ENCODE results near the gene CFAP221.
A peak's percentile ranks its signal among the peaks of the same experiment; 100 is the strongest.

Gene CFAP221

DNA sequence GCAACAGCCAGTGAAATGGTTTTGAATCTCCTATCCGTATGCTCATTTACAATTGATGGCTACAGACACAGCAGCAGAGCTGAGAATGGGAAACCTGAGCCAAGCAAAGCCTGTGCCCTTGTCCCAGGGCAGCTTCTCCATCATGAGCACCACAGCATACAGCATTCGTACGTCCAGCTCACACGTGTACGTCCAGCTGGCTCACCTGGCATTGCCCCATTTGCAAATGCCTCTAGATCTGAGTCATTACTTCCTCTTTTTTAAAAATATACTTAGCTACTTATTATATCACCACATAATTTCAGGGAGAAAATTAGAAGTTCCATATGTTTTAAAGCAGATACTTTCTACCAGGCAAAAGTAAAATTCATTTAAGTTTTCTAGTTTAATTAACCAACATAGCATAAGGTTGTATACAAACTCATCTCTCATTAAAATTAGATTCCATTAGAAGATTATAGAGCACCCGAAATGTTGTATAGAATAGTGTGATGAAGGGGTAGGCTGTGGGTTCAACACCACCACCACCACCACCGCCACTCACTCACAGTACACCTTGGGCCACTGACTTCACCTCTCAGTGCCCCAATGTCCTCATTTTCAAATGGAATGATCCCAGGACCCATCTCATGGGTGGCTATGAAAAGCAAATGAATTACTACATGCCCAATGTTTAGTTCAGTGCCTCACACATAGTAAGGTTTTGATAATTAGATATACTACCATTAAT lies 103.4 kb downstream of the CFAP221 start:
- no peak for DNase-seq

DNA sequence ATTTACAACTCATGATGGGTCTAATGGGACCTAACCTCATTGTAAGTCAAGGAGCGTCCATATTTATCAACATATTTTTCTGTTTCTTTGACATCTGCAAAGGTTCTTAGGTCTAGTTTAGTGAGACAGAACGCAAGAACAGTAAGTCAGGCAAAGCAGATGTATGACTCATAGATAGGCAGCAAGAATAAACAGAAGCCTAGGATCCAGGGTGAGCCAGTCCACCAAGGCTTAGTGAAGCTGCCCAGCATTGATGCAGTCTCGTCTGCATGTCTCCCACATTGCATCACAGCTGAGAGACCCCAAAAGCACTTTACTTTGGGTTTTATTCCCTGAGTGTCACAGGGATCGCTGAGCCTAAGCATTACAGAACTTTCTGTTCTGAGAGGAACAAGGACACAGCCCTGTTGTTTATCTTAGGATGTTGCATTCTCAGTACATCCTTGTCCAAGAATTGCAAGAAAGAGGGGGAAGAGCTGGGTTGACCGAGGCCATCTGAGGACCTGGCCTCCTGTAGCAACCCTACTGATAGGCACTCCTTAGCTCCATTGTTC lies 105.2 kb downstream of the CFAP221 start:
- no peak for DNase-seq

DNA sequence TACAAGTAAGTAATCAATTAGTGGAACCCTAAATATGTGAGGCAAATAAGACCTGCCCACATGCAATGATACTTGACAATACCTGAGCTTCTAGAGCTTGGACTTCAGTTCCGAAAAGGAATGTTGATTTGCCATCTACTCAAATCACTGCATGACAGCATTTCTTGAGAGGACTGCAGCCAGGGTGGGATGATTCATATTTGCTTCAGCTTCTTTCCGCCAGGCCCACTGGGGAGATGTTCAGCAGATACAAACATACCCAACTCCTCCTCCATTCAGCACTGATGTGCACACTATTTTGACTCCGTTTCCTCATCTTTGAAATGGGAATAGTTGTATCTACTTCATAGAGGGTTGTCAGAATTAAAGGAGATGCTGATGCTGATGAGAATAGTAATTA lies 106.0 kb downstream of the CFAP221 start:
- DNase-seq = no peak

DNA sequence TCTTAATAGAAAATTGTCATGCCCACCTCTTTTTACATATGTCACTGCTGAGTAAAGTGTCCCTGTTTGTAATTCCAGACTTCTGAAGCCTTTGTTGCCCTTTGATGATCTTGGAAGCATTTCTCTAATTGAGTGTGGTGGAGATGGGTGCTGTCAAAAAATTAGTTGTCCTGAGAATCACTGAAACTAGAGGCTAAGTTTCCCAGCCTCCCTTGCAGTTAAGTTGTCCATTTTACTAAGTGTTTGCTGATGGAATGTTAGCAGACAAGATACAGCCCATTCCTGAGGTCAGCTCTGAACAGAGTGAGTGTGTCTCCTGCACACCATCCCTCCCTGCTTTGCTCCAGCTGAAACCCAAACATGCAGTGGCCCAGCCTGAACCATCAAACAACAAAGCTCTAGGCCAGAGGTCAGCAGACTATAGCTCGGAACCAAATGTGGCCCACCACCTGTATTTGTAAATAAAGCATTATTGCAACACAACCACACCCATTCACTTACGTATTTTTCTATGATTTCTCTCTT lies 106.7 kb downstream of the CFAP221 start:
- DNase-seq = peak; percentile 82

DNA sequence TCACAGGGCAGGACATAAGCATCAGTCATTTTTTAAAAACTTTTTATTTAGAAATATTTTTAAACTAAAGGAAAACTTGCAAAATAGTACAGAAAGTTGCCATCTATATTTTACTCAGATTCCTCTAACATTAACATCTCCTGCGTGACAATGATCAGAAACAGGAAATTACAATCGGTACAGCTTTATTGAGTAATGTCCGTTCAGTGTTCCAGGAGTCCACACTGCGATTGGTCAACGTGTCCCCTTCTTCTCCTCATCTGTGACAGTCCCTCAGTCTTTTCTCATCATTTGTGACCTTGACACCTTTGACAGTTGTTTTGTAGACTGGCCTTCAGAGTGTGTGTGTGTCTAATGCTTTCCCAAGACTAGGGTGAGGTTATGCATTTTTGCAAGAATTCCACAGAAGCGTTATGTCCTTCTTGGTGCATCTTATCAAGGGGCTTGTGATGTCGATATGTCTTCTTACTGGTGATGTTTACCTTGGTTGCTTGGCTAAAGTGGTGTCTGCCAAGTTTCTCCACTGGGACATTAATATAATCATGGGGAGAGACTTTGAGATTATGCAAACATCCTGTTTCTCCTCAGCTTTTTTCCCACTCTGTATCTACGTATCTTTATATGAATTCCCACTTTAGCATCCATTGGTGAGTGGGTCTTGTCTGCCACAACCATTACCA lies 113.4 kb downstream of the CFAP221 start:
- no peak for DNase-seq

DNA sequence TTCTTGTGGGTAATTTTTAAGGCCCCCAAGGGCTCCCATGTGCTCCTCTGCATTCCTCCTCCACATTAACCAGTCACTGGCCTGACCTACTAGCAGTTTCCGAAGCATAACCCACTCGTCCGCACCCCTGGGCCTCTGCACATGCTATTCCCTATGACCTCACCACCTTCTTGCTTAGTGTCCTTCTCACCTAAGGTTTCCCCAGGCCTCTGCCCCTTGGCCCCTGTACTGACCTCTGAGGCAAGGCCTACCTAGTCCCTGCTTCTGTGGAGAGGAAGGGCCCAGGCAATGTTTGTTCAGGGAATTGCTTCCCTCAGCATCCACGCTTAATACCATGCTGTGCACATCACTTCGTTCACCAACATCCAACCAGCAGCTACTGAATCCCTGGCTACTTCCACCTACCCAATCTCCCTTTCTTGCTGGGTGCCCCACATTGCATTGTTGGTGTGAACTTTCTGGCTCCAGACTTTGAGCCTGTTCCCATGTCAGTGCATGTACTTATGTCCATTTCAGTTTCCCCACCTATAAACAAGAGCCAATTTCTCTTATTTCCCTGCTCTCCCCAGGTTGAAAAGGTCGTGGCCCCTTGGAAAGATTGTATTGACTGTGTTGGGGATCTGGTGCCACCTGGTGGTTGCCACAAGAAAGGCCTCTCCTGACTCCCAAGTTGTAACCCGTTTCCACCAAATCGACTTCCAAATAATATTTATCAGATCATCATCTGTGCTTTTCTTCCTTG lies 115.5 kb downstream of the CFAP221 start:
- no peak for DNase-seq

DNA sequence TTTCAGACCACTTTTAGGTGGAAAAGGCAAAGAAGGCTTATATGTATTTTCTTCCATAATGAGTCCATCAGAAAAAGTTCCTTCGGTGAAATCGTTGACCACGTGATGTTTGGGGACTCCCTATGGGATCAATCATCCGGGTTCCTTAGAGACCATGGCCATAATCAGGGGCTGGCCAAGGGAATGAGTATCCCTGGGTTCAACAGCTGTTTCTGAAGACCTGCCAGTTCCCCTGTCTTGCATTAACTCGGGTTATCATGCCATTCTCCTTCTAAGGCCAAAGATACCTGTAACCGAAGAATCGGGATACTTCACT lies 116.1 kb downstream of the CFAP221 start:
- DNase-seq = no peak

DNA sequence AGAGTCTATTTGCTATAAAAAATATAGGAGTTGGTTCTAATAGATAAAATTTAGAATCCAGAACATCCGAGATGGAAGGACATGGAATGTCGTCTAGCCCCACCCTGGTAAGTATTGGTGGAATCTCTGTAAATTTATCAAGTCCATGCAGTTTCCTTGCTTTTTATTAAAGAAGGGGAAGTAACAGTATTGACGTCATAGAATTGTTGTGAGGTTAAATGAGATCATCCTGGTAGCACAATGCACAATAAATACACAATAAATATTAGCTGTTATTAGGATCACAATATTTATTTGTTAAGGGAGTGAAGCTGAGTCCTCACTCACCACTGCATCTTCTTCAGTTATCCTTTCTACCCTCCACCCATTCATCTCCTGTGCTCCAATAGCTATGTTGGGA lies 118.0 kb downstream of the CFAP221 start:
- DNase-seq = no peak

DNA sequence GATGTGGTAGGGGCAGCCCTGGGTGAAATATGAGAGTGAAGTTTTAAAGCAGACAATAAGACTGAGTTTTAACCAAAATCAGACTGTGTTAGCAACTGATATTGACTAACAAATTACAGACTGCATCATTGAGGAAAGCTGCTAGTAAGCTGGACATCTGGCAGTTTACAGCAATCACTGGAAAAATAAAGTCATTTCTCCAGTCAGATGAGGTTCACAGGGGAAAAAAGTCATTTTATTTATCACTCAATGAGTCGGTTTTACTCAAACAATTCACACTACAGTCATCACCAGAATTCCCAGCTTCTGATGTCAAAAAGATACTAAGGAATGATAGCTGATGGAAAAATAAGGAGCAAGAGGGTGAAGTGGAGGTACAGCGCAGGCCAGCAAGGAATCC lies 124.3 kb downstream of the CFAP221 start:
- no peak for DNase-seq

DNA sequence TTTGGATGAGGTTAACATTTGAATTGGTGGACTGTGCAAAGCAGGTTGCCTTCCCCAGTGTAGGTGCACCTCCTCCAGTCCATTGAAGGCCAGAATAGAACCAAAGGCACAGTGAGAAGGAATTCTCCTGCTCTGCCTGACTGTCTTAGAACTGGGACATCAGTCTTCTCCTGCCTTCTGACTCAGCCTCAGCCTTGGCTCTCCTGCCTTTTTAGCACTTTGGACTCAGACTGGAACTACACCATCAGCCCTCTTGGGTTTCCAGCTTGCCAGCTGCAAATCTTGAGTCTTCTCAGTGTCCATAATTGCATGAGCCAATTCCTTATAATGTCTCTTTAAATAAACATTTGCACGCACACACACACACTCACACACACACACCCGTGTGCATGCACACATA lies 126.8 kb downstream of the CFAP221 start:
- no peak for DNase-seq

DNA sequence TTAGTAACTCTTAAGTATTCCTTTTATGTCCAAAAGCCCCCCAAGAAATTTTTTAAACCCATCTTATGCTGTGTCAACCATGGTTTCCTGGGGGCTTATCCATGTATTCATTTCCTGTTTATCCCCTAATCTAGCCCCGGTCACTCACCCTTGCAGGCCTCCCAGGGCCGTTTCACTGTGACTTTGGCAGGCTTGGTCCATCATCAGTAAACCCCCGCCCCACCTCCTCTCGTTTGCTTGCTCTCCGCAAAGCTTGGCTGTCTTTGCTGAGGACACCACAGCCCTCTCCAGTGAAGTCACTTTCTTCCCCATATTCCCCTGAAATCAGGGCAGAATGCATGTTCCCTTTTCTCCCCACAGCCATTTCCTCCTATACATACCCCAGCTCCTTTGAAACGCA lies 127.5 kb downstream of the CFAP221 start:
- DNase-seq = no peak

DNA sequence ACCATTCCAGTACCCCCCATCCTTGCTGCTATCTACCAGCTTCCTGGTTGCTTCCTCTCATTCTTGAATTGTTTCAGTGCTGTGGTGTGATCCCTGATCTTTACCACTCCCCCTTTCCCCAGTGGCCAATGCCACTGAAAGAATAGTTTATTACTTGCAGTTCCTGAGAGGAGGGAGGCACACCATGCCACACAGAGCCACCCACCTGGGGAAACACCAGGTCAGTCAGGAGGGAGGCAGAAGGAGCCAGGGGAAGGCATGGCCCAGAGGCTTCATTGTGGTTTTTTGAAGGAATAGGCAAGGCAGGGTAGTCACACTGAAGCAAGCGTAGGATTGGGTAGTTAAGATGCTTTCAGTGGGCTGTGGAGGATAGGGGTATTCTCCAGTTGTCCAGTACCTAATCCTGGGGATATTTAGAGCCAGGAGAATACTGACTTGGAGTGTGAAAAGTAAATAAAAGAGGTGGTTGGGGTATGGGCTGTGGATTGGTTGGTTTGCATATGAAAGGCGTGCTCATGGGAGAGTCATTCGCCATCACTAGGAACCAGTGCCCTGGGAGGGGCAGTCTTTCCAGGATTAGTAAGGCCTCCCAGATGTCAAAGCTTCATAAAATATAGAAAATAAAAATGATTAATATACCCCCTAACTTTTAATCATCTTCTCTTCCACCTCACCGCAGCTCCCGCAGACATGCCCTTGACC lies 128.1 kb downstream of the CFAP221 start:
- no peak for DNase-seq

DNA sequence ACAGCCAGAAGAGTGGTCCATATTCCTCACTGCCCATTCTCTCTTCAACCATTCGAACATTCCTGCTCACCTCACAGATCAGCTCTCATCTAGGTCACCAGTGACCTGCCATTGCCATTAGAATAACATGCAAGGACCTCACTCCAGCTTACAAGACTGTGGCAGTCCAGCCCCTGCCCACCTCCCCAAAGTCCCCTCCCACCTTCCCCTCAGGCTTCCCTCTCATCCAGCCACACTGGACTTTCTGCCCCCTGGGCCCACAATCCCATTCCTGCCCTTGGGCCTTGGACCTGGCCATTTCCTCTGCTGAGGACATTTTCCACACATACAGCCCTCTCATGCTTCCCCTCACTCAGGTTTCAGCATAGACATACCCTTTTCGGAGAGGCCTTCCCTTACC lies 129.5 kb downstream of the CFAP221 start:
- DNase-seq = no peak

DNA sequence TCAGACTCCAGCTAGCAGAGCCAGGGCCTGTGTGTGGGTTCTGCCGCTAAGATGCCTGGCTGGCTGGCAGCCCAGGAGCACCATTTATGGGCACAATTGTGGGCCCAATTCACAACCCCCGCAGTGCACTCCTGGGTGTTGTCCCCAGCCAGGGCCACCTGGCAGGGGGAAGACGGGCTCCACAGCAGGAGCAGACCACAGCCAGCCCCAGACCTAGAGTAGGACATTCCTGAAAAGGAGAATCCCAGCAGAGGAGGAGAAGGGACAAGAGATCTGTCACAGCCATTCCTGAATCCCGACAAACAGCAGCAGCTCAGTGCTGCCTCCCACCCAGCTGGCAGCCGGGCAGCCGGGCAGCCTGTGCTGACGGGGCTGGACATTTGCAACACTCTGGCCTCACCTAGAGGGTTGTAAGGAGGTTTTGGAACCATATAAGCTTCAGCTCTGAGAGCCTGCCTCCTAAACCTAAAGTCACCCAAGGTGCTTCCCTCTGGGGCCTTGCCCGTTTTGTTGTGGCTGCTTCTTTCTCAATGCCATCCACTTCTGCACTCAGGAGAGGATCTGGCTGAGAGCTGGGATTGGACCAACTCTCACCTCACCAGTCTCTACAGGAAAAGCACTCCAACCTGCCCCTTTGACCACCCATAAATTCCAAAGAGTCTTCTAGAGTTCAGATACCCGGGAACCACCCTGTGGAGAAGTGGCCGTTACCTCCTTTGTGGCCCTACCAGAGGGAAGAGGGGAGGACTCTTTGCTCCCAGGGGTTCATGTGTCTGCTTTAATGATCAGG lies 130.7 kb downstream of the CFAP221 start:
- no peak for DNase-seq

DNA sequence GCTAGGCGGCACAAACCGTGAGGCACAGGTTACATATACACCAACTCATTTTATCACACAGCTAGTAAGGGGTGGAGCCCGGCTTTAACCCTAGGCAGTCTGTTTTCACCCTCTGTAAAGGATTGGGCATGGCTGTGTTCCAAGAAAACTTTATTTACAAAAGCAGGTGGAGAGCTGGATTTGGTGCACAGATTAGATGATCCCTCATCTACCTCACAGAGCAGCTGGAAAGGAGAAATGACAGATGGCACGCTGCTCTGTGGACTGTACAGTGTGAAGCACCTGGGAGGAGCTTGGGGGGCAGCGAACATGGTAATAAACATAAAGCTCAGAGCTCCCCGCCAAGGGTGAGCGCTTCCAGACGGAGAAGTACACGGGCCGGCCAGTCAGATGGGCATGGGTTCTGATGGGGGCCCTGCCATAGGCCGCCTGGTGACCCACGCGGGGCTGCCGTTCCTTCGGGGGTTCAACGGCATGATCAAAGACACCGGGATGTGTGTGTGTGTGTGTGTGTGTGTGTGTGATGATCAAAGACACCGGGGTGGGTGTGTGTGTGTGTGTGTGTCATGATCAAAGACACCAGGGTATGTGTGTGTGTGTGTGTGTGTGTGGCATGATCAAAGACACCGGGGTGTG lies 133.9 kb downstream of the CFAP221 start:
- DNase-seq = peak; percentile 42

DNA sequence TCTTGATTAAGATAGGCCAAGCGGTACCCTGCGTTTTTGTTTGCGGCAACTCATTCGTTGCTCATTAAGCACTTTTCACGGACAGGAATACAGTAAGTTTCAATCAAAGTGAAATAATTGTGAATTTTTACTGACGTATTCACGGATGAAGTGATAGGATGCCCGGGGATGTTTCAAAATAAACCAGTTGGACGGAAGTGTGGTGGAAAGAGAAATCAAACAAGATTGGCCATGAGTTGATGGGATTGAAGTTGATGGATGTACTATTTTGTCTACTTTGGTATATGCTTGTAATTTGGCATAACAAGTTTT lies 135.2 kb downstream of the CFAP221 start:
- no peak for DNase-seq

DNA sequence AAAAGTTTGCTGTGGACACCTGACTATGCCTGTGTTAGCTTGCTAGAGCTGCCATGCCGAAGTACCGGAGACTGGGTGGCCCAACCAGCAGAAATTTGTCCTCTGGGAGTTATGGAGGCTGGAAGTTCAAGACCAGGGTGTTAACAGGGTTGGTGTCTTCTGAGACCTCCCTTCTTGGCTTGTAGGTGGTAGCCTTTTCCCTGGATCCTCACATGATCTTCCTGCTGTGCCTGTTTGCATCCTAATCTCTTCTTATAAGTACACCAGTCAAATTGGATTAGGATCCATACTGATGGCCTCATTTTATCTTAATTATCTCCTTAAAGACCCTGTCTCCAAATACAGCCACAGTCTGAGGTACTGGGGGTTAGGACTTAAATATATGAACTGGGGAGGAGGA lies 135.6 kb downstream of the CFAP221 start:
- DNase-seq = peak; percentile 23

DNA sequence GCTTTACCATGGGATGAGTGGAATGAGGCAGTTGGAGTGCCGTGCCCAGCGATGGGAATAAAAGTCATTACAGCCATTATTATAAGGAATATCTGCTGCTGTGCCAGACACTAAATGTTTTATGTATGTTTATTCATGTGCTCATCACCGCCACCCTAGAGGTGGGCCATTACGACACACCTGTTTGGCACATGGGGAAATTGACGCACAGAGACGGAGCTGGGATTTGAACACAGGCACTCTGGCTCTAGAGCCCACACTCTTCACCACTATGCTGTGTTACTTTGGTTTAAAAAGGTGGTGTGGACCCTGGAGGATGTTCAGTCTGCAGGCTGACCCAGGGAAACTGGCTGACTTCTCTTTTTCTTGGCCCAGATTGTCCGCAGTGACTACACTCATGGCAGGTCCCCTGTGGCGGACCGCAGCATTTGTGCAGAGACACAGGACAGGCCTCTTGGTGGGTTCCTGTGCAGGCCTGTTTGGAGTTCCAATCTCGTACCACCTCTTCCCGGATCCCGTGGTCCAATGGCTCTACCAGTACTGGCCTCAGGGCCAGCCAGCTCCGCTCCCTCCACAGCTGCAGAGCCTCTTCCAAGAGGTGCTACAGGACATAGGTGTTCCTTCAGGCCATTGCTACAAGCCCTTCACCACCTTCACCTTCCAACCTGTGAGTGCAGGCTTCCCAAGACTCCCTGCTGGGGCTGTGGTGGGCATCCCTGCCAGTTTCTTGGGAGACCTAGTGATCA lies 136.4 kb downstream of the CFAP221 start:
- DNase-seq = no peak

DNA sequence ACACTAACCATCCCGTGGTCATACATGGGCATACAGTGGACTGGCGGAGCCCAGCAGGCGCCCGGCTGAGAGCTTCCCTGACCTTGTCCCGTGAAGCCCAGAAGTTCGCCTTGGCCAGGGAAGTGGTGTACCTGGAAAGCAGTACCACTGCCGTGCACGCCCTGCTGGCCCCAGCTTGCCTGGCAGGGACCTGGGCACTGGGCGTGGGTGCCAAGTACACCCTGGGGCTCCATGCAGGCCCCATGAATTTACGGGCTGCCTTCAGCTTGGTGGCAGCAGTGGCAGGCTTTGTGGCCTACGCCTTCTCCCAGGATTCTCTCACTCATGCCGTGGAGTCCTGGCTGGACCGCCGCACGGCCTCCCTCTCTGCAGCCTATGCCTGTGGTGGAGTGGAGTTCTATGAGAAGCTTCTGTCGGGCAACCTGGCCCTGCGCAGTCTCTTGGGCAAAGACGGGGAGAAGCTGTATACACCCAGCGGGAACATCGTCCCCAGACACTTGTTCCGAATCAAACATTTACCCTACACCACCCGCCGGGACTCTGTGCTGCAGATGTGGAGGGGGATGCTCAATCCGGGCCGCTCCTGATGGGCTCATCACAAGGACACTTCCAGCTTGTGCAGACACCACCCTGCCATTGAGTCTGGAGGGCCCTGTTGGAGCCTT lies 137.1 kb downstream of the CFAP221 start:
- DNase-seq = no peak

DNA sequence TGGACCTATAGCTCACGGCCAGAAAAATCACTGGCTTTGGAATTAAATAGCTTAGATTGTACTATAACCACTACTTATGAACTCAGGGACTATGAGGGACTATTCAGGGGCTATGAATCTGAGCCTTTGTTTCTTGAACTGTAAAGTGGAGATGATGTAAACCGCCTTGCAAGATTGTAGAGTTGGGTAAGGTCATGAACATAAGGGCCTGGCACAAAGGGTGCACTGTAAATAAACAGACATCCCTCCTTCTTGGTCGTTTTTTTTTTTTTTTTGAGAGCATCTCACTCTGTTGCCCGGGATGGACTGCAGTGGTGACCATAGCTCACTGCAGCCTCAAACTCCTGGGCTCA lies 137.6 kb downstream of the CFAP221 start:
- no peak for DNase-seq

DNA sequence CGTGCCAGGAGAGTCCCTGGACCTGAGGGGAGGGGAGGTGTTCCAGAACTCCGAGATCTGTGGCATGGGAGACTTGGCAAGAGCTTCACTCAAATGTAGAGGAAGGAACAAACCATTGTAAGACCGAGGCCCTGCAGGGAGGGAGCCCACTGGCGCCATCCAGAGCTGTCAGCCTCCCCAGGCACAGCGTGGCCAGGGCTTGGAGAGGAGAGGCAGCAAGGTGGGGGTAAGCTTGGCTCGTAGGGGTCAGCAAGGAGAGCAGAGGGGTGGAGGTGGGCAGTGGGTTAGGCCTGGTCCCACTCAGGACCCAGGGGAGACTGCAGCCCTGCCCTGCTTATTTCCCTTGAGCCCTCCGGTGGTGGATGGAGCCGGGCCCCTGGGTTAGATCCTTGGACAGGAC lies 138.3 kb downstream of the CFAP221 start:
- DNase-seq = no peak

Data from islet precursor cell (in vitro differentiated cells).